Measurements from ENCODE around the gene HCN2. TPM values are rescaled to one million over a fixed set of nuclear protein-coding genes. Genes with fewer than 3 reads are reported as not detected.

The HCN2 gene
- total RNA-seq, 1 experiment from 2014 or later, result 3.9 TPM

DNA sequence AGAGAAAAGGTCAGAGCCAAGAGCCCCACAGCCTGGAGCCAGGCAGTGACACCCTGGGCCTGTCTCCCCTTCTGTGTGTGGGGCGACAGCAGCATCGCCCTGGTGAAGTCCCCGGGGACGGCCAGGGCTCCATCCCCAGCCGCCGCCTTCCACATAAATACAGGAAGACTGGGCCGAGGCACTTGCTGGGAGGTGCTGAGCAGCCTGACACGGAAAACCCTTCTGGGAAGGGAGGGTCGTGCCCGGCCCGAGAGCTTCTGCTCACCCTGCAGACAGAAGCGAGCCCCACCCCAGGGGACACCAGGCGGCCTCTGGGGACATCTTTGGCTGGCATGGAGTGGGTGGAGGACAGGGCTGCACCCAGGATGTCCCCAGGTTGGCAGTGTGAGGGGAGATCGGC, 55.1 kb downstream of the HCN2 start:
- POLR2A ChIA-PET, result interaction anchor here (0.5 kb wide), 1 partner anchor 73 kb away, joined by 3 read pairs; the partner anchor contains the start of gene BSG
- Mint-ChIP-seq H3K27me3 (ENCODE audit: insufficient read depth, unreplicated experiment) (no peaks in the 10 kb centered on the region), H3K4me3 (ENCODE audit: unreplicated experiment) (no peak overlapping the region), H3K27ac (ENCODE audit: unreplicated experiment) (no peak overlapping the region), H3K36me3 (ENCODE audit: insufficient read depth, unreplicated experiment) (peaks cover 33% of the 10 kb centered on the region), H3K4me1 (ENCODE audit: low read depth, unreplicated experiment) (no peaks in the 10 kb centered on the region), H3K9me3 (ENCODE audit: unreplicated experiment) (no peaks in the 10 kb centered on the region)
- H3K4me1 ChIP-seq, result no peaks in the 10 kb centered on the region
- H3K36me3 ChIP-seq (ENCODE audit: control insufficient read depth, insufficient read depth, low read length), result no peaks in the 10 kb centered on the region
- H3K9me3 ChIP-seq, result no peaks in the 10 kb centered on the region
- TF ChIP-seq, protein P1, sequence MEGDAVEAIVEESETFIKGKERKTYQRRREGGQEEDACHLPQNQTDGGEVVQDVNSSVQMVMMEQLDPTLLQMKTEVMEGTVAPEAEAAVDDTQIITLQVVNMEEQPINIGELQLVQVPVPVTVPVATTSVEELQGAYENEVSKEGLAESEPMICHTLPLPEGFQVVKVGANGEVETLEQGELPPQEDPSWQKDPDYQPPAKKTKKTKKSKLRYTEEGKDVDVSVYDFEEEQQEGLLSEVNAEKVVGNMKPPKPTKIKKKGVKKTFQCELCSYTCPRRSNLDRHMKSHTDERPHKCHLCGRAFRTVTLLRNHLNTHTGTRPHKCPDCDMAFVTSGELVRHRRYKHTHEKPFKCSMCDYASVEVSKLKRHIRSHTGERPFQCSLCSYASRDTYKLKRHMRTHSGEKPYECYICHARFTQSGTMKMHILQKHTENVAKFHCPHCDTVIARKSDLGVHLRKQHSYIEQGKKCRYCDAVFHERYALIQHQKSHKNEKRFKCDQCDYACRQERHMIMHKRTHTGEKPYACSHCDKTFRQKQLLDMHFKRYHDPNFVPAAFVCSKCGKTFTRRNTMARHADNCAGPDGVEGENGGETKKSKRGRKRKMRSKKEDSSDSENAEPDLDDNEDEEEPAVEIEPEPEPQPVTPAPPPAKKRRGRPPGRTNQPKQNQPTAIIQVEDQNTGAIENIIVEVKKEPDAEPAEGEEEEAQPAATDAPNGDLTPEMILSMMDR (IDR thresholded peaks at IDR 0.05; ENCODE audit: insufficient read depth in 1 of 2, low read depth in 1 of 2, low read length in 1 of 2, severe bottlenecking in 1 of 2, unreplicated experiment in 1 of 2), result no peak
- intact Hi-C loops (cut with micrococcal nuclease; ENCODE audit: unreplicated experiment), result no loop called here
- no TSS peak for BruUV-seq (replicated peaks)
- no peak overlapping the region for H3K4me3 ChIP-seq (ENCODE audit: low read depth, low read length)
- no peak for DNase-seq
- H3K27me3 ChIP-seq (replicated peaks; ENCODE audit: control insufficient read depth, insufficient read depth, low read length), result no peaks in the 10 kb centered on the region
- CTCF ChIA-PET, result no interaction called here

DNA sequence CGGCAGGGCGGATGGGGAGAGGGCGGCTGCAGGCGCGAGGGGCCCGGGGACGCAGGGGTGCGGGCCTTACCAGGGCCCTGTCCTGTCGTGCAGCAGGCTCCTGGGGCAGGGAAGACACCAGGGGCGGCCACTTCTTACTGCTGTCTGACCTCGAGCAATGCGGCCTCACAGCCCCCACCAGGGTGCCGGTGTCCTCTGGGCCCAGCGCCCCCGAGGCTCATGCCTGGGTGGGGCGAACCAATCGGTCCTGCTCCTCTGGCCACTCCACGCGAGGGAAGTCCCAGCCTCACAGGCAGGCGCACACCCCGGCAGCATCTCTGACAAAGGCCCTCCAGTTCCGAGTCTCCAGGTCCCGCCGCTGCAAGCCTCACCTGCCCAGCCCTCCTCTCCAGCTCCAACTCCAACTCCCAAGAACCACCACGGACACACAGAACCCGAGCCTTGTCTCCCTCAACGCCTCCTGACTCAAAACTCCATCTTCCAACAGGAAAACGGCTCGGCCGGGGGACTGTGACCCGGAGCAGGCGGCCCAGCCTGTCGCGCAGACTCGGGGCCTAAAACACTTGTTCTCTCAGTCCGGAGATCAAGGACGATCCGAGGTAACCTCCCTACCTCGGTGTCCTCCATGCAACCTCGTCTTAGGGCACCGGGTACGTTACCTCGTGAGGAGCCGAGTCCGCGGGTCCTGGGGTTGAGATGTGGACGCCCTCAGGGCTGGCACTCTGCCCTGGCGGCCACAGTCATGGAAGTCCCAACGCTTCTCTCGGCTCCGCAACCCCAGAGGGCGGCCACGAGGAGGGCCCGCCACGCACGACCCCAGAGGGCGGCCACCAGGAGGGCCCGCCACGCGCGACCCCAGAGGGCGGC, 56.5 kb downstream of the HCN2 start:
- intact Hi-C loops (cut with micrococcal nuclease; ENCODE audit: unreplicated experiment), result no loop called here
- BruUV-seq (replicated peaks), result no TSS peak
- no peak for DNase-seq

DNA sequence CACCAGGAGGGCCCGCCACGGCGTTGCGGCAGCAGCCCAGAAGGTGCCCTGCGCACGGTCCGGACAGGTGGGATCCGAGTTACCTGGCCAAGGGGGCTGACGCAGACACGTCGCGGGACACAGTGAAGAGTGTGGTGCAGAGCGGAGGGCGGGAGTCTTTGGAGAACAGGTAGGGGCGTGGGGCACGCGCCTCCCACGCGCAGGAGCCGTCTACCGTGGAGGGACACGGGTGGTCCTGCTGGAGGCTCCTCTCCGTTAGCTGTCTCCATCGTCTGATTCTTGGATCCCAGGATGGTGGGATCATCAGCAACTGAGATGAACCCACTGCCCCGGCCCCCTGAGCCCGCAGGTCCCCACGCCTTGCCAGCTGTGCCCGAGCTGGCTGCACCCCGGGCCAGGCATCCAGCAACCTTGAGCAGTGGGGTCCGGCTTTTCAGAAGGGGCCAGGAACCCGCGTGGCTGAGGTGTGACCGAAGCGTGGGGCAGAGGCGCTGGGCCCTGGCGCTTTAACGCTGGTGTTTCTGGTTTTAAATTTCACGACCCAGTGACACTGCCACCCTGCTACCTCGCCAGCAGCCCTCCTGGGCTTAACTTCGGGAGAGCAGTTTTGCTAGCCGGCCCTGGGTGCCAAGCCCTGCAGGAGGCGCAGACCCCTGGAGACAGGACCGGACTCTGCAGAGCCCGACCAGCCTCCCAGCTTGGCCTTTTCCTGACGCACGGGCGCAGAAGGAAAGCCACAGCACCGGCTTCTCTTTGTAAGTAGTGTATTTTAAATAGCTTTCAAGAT, 57.3 kb downstream of the HCN2 start:
- Mint-ChIP-seq H3K27ac (ENCODE audit: unreplicated experiment) (no peak overlapping the region), H3K4me1 (ENCODE audit: low read depth, unreplicated experiment) (no peaks in the 10 kb centered on the region), H3K36me3 (ENCODE audit: insufficient read depth, unreplicated experiment) (peaks cover 43% of the 10 kb centered on the region), H3K27me3 (ENCODE audit: insufficient read depth, unreplicated experiment) (no peaks in the 10 kb centered on the region), H3K4me3 (ENCODE audit: unreplicated experiment) (no peak overlapping the region), H3K9me3 (ENCODE audit: unreplicated experiment) (no peaks in the 10 kb centered on the region)
- DNase-seq, result no peak
- ChIA-PET POLR2A (no interaction called here), CTCF (no interaction called here)
- Histone ChIP-seq H3K36me3 (ENCODE audit: control insufficient read depth, insufficient read depth, low read length) (no peaks in the 10 kb centered on the region), H3K9me3 (no peaks in the 10 kb centered on the region), H3K4me3 (ENCODE audit: low read depth, low read length) (no peak overlapping the region), H3K4me1 (no peaks in the 10 kb centered on the region), H3K27me3 (replicated peaks; ENCODE audit: control insufficient read depth, insufficient read depth, low read length) (no peaks in the 10 kb centered on the region)
- TF ChIP-seq, protein P1 (IDR thresholded peaks at IDR 0.05; ENCODE audit: insufficient read depth in 1 of 2, low read depth in 1 of 2, low read length in 1 of 2, severe bottlenecking in 1 of 2, unreplicated experiment in 1 of 2), result no peak
- no TSS peak for BruUV-seq (replicated peaks)
- intact Hi-C loops (cut with micrococcal nuclease; ENCODE audit: unreplicated experiment), result no loop called here

More for the DNA sequence above, 56.5 kb downstream of the HCN2 start:
- Mint-ChIP-seq H3K4me3 (ENCODE audit: unreplicated experiment) (no peak overlapping the region), H3K36me3 (ENCODE audit: insufficient read depth, unreplicated experiment) (peaks cover 41% of the 10 kb centered on the region), H3K9me3 (ENCODE audit: unreplicated experiment) (no peaks in the 10 kb centered on the region), H3K27ac (ENCODE audit: unreplicated experiment) (no peak overlapping the region), H3K4me1 (ENCODE audit: low read depth, unreplicated experiment) (no peaks in the 10 kb centered on the region), H3K27me3 (ENCODE audit: insufficient read depth, unreplicated experiment) (no peaks in the 10 kb centered on the region)
- ChIA-PET CTCF (no interaction called here), POLR2A (no interaction called here)
- Histone ChIP-seq H3K27me3 (replicated peaks; ENCODE audit: control insufficient read depth, insufficient read depth, low read length) (no peaks in the 10 kb centered on the region), H3K4me3 (ENCODE audit: low read depth, low read length) (no peak overlapping the region), H3K4me1 (no peaks in the 10 kb centered on the region), H3K9me3 (no peaks in the 10 kb centered on the region), H3K36me3 (ENCODE audit: control insufficient read depth, insufficient read depth, low read length) (no peaks in the 10 kb centered on the region)
- TF ChIP-seq, protein P1 (IDR thresholded peaks at IDR 0.05; ENCODE audit: insufficient read depth in 1 of 2, low read depth in 1 of 2, low read length in 1 of 2, severe bottlenecking in 1 of 2, unreplicated experiment in 1 of 2), result no peak

All from Caco-2 (cell line).